Stimulated activated naive B cell treated with anti-CD40 and anti-IgM and Interleukin-4, amounts not matched to agents 10 μg/mL and 1 μg/mL and 100 μg/mL, for 72 hours (primary cell): ENCODE data around the gene ATXN1.

Experiments used
- ATAC-seq, 2 donors: fragments of 150-1000 bp; cut with Tn5 transposase; replicated peaks; 2 replicates each; pipeline ENCODE4 v1.10.0; 2021; ENCODE audit warnings: moderate library complexity in 1 of 2
- DNase-seq: peaks from one replicate; pipeline ENCODE4 v3.0.0; 2021
- H3K27ac Mint-ChIP-seq: one replicate; pipeline ENCODE4 v1.8.0; 2022; ENCODE audit warnings: mild to moderate bottlenecking, mixed read lengths
- H3K27me3 Mint-ChIP-seq, 2 donors: one replicate each; pipeline ENCODE4 v1.8.0; 2022; ENCODE audit warnings: mixed read lengths in 2 of 2
- H3K36me3 Mint-ChIP-seq, 2 donors: one replicate each; pipeline ENCODE4 v1.8.0; 2022; ENCODE audit warnings: mixed read lengths in 2 of 2, mild to moderate bottlenecking in 1 of 2
- H3K4me1 Mint-ChIP-seq, 2 donors: one replicate each; pipeline ENCODE4 v1.8.0; 2022; ENCODE audit warnings: mixed read lengths in 2 of 2, mild to moderate bottlenecking in 1 of 2
- H3K4me3 Mint-ChIP-seq, 2 donors: one replicate each; pipeline ENCODE4 v1.8.0; 2022; ENCODE audit warnings: mild to moderate bottlenecking in 2 of 2, mixed read lengths in 2 of 2, moderate library complexity in 1 of 2
- H3K9me3 Mint-ChIP-seq, 2 donors: one replicate each; pipeline ENCODE4 v1.8.0; 2022; ENCODE audit warnings: mixed read lengths in 2 of 2, mild to moderate bottlenecking in 1 of 2

The ATXN1 gene

DNA sequence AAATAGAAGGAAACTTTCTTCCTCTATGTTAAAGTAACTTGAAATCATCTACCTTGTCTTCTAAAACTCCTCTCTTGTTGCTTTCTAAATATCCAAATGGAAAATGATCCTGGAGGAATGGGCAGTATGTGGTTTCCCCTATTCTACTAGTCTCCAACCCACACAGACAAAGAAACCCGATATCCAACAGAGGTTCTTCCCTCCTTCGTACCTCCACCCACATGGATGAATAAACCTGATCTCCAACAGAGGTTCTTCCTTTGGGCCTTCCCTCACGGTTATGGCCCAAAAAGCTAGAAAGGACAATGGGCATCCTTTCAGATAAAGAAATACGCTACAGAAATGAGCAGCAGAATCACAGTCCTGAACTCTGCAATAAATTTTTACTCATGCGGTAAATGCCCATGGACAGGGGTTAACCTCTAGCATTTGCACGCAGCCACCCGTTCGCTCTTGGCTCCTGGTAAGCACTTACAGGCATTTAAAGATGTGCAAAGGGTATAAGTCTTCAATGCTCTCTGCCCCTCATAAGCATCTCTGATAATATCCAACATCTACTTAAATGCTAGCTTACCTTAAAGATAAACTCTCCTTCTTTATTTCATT lies 392.0 kb downstream of the ATXN1 start:
- ATAC-seq (no peak), DNase-seq (no peak)
- peaks cover 2 to 8% of the 10 kb centered on the region in 2 donors for H3K9me3 Mint-ChIP-seq
- H3K27me3 Mint-ChIP-seq, result peaks cover 0 to 8% of the 10 kb centered on the region in 2 donors
- no peak overlapping the region for H3K27ac Mint-ChIP-seq
- H3K36me3 Mint-ChIP-seq, result peaks cover 18 to 31% of the 10 kb centered on the region in 2 donors
- no peak overlapping the region for H3K4me3 Mint-ChIP-seq
- H3K4me1 Mint-ChIP-seq, result peaks cover 2 to 9% of the 10 kb centered on the region in 2 donors

GRCh38 chr6:16367571-16367970 lies 393.7 kb downstream of the ATXN1 start:
- ATAC-seq, result no peak
- Mint-ChIP-seq H3K4me1 (peaks cover 2 to 8% of the 10 kb centered on the region in 2 donors), H3K36me3 (peaks cover 13 to 21% of the 10 kb centered on the region in 2 donors)

DNA sequence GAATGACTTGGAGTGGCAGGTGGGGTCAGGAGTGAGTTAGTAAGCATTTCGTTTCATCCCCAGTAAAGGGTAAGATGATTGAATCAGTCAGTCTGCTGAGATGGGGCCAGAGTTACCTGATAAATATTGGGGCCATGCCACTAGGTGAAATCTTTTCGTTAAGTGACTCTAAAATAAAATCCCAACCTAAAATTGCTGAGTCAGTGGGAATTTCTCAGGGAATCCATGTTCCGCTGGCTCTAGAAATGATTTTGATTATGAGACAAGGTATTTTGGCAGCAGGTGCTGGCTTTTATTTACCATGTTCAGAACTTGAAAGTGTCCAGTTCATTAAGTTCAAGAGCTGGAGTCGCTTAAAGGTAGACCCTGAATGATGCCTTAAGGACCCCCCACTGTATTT lies 397.5 kb downstream of the ATXN1 start:
- no peaks in the 10 kb centered on the region for H3K4me1 Mint-ChIP-seq
- no peak for DNase-seq
- no peak for ATAC-seq
- H3K27me3 Mint-ChIP-seq, result peaks cover 0 to 6% of the 10 kb centered on the region in 2 donors
- no peak overlapping the region for H3K4me3 Mint-ChIP-seq
- H3K27ac Mint-ChIP-seq, result no peak overlapping the region
- no peaks in the 10 kb centered on the region for H3K9me3 Mint-ChIP-seq
- peaks cover 9 to 16% of the 10 kb centered on the region in 2 donors for H3K36me3 Mint-ChIP-seq

More at GRCh38 chr6:16367571-16367970, 393.7 kb downstream of the ATXN1 start:
- Mint-ChIP-seq H3K4me3 (no peak overlapping the region), H3K27ac (no peak overlapping the region), H3K27me3 (peaks cover 0 to 8% of the 10 kb centered on the region in 2 donors), H3K9me3 (peaks cover 2 to 4% of the 10 kb centered on the region in 2 donors)
- no peak for DNase-seq

DNA sequence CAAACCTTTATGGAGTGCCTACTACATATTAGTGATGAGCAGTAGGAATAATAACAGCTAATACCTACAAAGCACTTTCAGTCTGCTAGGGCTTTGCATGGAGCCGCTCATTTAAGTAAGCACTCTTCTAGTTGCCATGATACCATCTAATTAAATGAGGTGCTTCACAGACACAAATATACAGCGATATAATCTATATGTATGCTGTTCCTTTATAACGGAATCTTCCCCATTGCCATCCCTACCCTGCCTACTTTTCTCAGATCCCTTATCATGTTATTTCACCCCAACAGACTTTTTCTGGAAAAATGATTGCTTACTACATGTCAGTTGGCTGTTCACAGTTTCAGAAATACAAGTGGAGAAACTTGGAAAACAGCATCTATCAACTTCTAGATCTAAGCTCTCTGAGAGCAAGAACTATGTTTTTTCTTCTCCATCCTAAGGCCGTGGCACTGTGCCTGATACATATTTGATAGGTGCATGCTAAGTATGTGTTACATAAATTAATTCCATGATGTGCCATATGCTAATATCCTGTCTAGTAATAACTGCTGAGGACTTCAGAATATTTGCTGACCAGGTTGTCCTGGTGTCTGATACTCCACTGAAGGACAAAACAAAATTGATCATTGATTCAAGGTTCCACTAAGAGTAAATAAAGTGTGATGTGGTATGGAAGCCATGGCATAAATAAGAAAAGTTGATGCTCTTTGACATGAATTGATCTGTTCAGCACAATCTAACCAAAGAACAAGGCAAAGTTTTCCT lies 398.3 kb downstream of the ATXN1 start:
- Mint-ChIP-seq H3K36me3 (peaks cover 9 to 16% of the 10 kb centered on the region in 2 donors), H3K4me3 (no peak overlapping the region), H3K4me1 (no peaks in the 10 kb centered on the region), H3K9me3 (no peaks in the 10 kb centered on the region), H3K27me3 (peaks cover 0 to 6% of the 10 kb centered on the region in 2 donors), H3K27ac (no peak overlapping the region)
- no peak for ATAC-seq
- no peak for DNase-seq

GRCh38 chr6:16362296-16362695 lies 399.0 kb downstream of the ATXN1 start:
- Mint-ChIP-seq H3K36me3 (peaks cover 15 to 20% of the 10 kb centered on the region in 2 donors), H3K4me1 (no peaks in the 10 kb centered on the region), H3K9me3 (no peaks in the 10 kb centered on the region), H3K27ac (no peak overlapping the region), H3K27me3 (peaks cover 0 to 6% of the 10 kb centered on the region in 2 donors), H3K4me3 (no peak overlapping the region)
- DNase-seq, result no peak
- no peak for ATAC-seq

DNA sequence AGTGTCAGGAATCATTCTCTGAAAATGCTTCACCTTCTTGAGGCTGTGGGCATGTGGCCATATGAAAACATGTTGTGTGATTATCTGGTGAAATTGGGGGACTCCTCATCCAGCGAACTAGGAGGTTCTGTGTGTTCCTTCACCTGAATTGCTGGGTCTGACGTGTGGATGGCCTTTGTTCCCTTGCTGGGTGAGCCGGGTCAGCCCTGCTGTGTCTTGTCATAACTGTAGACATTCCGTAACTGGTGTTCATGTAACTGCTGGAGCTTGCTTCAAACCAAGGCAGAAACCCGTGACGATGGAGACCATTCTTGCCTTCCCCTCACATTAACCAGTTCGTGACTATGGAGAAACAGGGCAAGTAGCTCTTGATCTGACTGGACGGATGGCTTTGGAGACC lies 399.4 kb downstream of the ATXN1 start:
- no peak overlapping the region for H3K27ac Mint-ChIP-seq

DNA sequence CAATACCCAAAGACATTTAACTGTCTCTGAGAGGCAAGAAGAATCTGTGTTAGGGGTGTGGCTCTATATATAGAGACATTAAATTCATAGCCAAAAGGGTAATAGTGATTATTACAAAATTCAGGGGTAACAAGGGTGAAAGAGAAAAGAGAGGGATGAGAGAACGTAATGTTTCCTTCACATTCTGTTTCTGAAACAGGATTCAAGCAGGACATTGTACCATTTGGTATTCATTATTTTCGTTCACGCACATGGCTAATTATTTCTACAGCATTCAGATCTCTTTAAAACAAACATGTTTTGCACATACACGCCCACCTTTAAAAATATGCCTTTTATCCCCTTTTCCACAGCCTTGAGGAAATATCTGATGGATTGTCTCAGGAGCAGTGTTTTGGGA lies 400.1 kb downstream of the ATXN1 start:
- Mint-ChIP-seq H3K4me1 (no peaks in the 10 kb centered on the region), H3K27ac (no peak overlapping the region), H3K9me3 (no peaks in the 10 kb centered on the region), H3K4me3 (no peak overlapping the region), H3K27me3 (peaks cover 0 to 6% of the 10 kb centered on the region in 2 donors), H3K36me3 (peaks cover 15 to 17% of the 10 kb centered on the region in 2 donors)
- DNase-seq (no peak), ATAC-seq (no peak)

More for the DNA sequence above, 399.4 kb downstream of the ATXN1 start:
- Mint-ChIP-seq H3K36me3 (peaks cover 15 to 18% of the 10 kb centered on the region in 2 donors), H3K27me3 (peaks cover 0 to 6% of the 10 kb centered on the region in 2 donors), H3K9me3 (no peaks in the 10 kb centered on the region), H3K4me1 (no peaks in the 10 kb centered on the region), H3K4me3 (no peak overlapping the region)
- no peak for ATAC-seq
- no peak for DNase-seq

- H3K4me3 Mint-ChIP-seq, result no peak overlapping the region
- H3K9me3 Mint-ChIP-seq, result no peaks in the 10 kb centered on the region
- ATAC-seq (no peak), DNase-seq (no peak)
- H3K36me3 Mint-ChIP-seq, result peaks cover 19 to 22% of the 10 kb centered on the region in 2 donors
- H3K27ac Mint-ChIP-seq, result no peak overlapping the region
- no peaks in the 10 kb centered on the region for H3K4me1 Mint-ChIP-seq
- H3K27me3 Mint-ChIP-seq, result peaks cover 0 to 6% of the 10 kb centered on the region in 2 donors
Measured at GRCh38 chr6:16360365-16360764, 400.9 kb downstream of the ATXN1 start.

DNA sequence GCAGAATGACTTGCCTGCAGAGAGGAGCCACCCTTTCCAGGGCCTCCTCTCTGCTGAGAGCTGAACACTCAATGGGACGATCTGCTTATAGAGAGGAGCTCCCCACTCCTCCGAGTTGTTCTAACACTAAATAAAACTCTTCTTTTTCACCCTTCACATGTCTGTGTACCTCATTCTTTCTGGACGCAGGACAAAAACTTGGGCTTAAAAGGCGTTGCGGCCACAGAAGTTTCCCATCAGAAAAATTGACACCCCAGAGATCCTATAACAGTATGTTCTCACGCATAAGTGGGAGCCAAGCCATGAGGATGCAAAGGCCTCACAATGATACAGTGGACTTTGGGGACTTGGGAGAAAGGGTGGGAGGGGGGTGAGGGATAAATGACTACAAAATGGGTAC lies 401.7 kb downstream of the ATXN1 start:
- Mint-ChIP-seq H3K4me1 (no peaks in the 10 kb centered on the region), H3K36me3 (peaks cover 19 to 22% of the 10 kb centered on the region in 2 donors), H3K9me3 (no peaks in the 10 kb centered on the region), H3K27ac (no peak overlapping the region), H3K27me3 (peaks cover 0 to 6% of the 10 kb centered on the region in 2 donors), H3K4me3 (no peak overlapping the region)
- no peak for ATAC-seq
- no peak for DNase-seq

GRCh38 chr6:16358531-16359138 lies 402.6 kb downstream of the ATXN1 start:
- H3K27me3 Mint-ChIP-seq, result peaks cover 0 to 6% of the 10 kb centered on the region in 2 donors
- no peaks in the 10 kb centered on the region for H3K9me3 Mint-ChIP-seq
- H3K4me1 Mint-ChIP-seq, result no peaks in the 10 kb centered on the region
- DNase-seq (no peak), ATAC-seq (no peak)
- peaks cover 19 to 22% of the 10 kb centered on the region in 2 donors for H3K36me3 Mint-ChIP-seq
- no peak overlapping the region for H3K4me3 Mint-ChIP-seq
- H3K27ac Mint-ChIP-seq, result no peak overlapping the region

- no peaks in the 10 kb centered on the region for H3K4me1 Mint-ChIP-seq
- DNase-seq (no peak), ATAC-seq (no peak)
- no peaks in the 10 kb centered on the region for H3K27me3 Mint-ChIP-seq
- H3K9me3 Mint-ChIP-seq, result no peaks in the 10 kb centered on the region
- no peak overlapping the region for H3K27ac Mint-ChIP-seq
- H3K4me3 Mint-ChIP-seq, result no peak overlapping the region
- peaks cover 14% of the 10 kb centered on the region in 2 donors for H3K36me3 Mint-ChIP-seq
Measured at GRCh38 chr6:16355699-16356446, 405.4 kb downstream of the ATXN1 start.

DNA sequence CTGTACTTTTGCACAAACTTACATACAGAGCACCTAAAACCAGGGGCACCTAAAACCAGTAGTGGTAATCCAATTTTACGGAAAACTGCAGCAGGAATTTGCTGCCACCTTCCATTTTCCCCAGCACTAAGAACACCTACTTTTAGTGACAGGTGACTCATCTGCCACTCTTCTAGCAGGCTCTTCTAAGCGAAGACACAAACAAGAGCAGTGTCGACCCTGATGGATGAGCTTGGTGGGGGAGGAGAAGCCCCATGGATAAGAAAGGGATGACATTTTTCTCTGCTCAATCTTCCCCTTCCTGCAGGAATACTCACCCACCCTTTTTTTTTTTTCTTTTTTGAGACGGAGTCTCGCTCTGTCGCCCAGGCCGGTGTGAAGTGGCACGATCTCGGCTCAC lies 406.0 kb downstream of the ATXN1 start:
- no peak for ATAC-seq
- no peak for DNase-seq
- H3K4me1 Mint-ChIP-seq, result no peaks in the 10 kb centered on the region
- peaks cover 14% of the 10 kb centered on the region in 2 donors for H3K36me3 Mint-ChIP-seq
- no peaks in the 10 kb centered on the region for H3K27me3 Mint-ChIP-seq
- no peaks in the 10 kb centered on the region for H3K9me3 Mint-ChIP-seq
- no peak overlapping the region for H3K4me3 Mint-ChIP-seq
- no peak overlapping the region for H3K27ac Mint-ChIP-seq

- peaks cover 14% of the 10 kb centered on the region in 2 donors for H3K36me3 Mint-ChIP-seq
- ATAC-seq (no peak), DNase-seq (no peak)
- no peaks in the 10 kb centered on the region for H3K4me1 Mint-ChIP-seq
- no peaks in the 10 kb centered on the region for H3K27me3 Mint-ChIP-seq
- H3K4me3 Mint-ChIP-seq, result no peak overlapping the region
- H3K27ac Mint-ChIP-seq, result no peak overlapping the region
- H3K9me3 Mint-ChIP-seq, result no peaks in the 10 kb centered on the region
Measured at GRCh38 chr6:16354692-16355091, 406.6 kb downstream of the ATXN1 start.

DNA sequence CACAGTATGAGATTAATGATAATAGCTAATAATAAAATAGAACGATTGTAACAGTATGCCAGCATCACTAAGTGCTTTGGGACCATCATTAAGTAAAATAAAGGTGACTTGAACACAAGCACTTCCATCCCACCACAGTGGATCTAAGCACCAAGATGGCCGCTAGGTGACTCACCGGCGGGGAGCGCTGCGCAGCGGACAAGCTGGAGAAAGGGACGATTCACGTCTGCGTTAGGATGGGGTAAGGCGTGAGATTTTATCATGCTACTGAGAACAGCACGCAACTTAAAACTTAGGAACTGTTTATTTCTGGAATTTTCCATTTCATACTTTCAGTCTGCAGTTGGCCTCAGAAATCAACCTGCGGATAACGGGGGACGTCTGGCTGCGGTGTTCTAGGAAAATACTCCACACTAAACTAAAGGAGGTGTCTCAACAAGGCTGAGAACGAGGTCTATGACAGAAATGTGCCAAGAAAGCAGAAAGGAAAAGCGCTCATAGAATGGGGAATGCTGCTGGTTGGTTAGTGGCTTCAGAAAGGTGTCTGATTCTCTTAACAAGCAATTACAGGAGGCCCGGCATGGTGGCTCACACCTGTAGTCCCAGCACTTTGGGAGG lies 408.3 kb downstream of the ATXN1 start:
- ATAC-seq (no peak), DNase-seq (no peak)
- no peak overlapping the region for H3K27ac Mint-ChIP-seq
- H3K4me1 Mint-ChIP-seq, result no peaks in the 10 kb centered on the region
- no peaks in the 10 kb centered on the region for H3K9me3 Mint-ChIP-seq
- no peaks in the 10 kb centered on the region for H3K27me3 Mint-ChIP-seq
- peaks cover 13 to 22% of the 10 kb centered on the region in 2 donors for H3K36me3 Mint-ChIP-seq
- H3K4me3 Mint-ChIP-seq, result no peak overlapping the region
